Vagina (tissue), 2 donors: ENCODE results near the gene MACROD2. TPM values are rescaled to one million over a fixed set of nuclear protein-coding genes. Genes with fewer than 3 reads are reported as not detected.
"Not testable (repeated sequence)": the region's sequence is repeated elsewhere in the genome, so short reads cannot be mapped to it uniquely, and the experiment has no call there.

ENCODE experiments used
- DNase-seq, 2 donors: peaks; one replicate each; pipeline ENCODE4 v3.0.0-alpha.2; 2017; ENCODE audit errors: extremely low spot score in 2 of 2
- H3K27ac ChIP-seq: fragments of 200-600 bp; sonication (generic); one replicate; pipeline ENCODE4 v1.5.1; 2019
- H3K27me3 ChIP-seq: fragments of 200-600 bp; sonication (generic); one replicate; pipeline ENCODE4 v1.5.1; 2019
- H3K36me3 ChIP-seq, 2 donors: fragments of 200-600 bp; sonication (generic); one replicate each; pipeline ENCODE4 v1.5.1; 2017 to 2019
- H3K4me1 ChIP-seq: fragments of 200-600 bp; sonication (generic); one replicate; pipeline ENCODE4 v1.5.1; 2019
- H3K4me3 ChIP-seq, 2 donors: fragments of 200-600 bp; sonication (generic); 1 replicate in 1 of 2; 2 replicates in 1 of 2; pipeline ENCODE4 v1.5.1; 2016 to 2019
- H3K9me3 ChIP-seq: fragments of 200-600 bp; sonication (generic); one replicate; pipeline ENCODE4 v1.5.1; 2019
- POLR2A ChIP-seq, 2 donors: fragments of 450-650 bp; IDR thresholded peaks; one replicate each; pipeline ENCODE4 v1.6.1; 2017; ENCODE audit warnings: antibody characterized with exemption in 2 of 2, mild to moderate bottlenecking in 2 of 2, moderate library complexity in 2 of 2
- POLR2AphosphoS5 ChIP-seq, 2 donors: sonication (generic); formaldehyde crosslinking; IDR thresholded peaks; one replicate each; pipeline ENCODE4 v1.9.0; 2017; ENCODE audit warnings: antibody characterized with exemption in 2 of 2, mild to moderate bottlenecking in 2 of 2, low read depth in 1 of 2; ENCODE audit not compliant: insufficient read depth in 1 of 2
- intact Hi-C: fragments of 100-400 bp; cut with DNase I; formaldehyde crosslinking; loops from one replicate; pipeline ENCODE4 v1.15.1; 2023
- total RNA-seq: library from RNA; depleted of rRNA; stranded (reverse); fragments of >200 nt; gene quantifications from one replicate; pipeline ENCODE4 v1.2.3, GENCODE V29; 2016
- TF ChIP-seq, protein P1 (sequence below), 3 experiments: fragments of 450-650 bp in 2 of 3; fragments of 200-600 bp in 1 of 3; sonication (generic) in 1 of 3; IDR thresholded peaks; one replicate each; pipeline ENCODE4 v1.5.1; 2017 to 2019; ENCODE audit warnings: antibody characterized with exemption in 3 of 3, mild to moderate bottlenecking in 2 of 3, moderate library complexity in 2 of 3

MACROD2 gene
- total RNA-seq, 1 donor from 2014 or later = 12.5 TPM

DNA sequence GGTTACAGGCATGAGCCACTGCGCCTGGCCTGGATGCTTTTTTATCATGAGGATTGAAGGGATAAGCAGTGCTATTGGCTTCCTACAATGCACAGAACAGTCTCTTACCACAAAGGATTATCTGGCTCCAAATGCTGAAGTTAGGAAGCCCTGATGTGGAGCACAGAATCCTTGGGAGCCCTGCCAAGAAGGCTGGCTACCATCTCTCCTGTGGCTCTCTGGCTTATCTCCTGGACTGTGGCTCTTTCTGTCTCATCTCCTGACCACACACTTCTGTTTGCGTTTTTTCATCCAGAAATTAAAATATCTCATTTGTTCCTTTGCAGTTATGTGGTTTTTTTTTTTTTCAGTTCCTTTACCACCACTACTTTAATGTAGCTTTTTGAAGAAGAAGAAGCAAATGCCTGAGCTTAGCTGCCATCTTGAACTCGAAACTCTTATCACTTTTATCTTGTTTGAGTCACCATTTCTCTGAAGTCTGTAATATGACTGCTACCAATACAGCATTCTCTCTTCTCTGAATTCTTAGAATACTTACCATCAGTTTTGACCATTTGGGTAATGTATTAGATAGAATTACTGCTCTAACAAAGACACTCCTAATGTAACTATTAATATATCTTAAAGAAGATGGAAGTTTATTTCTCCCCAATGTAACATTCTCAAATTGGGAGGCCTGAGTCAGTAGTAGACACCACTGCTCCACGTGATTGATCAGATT is 1533.2 kb downstream of the MACROD2 start:
- Histone ChIP-seq H3K27me3 (no peaks in the 10 kb centered on the region), H3K4me3 (no peak overlapping the region), H3K9me3 (no peaks in the 10 kb centered on the region), H3K36me3 (no peaks in the 10 kb centered on the region), H3K4me1 (no peaks in the 10 kb centered on the region), H3K27ac (no peak overlapping the region)
- intact Hi-C loops = no loop called here
- no peak for DNase-seq
- TF ChIP-seq POLR2AphosphoS5 (IDR thresholded peaks at IDR 0.05; ENCODE audit: insufficient read depth in 1 of 2, low read depth in 1 of 2) (no peak), POLR2A (IDR thresholded peaks at IDR 0.05) (no peak)
- TF ChIP-seq, protein P1, sequence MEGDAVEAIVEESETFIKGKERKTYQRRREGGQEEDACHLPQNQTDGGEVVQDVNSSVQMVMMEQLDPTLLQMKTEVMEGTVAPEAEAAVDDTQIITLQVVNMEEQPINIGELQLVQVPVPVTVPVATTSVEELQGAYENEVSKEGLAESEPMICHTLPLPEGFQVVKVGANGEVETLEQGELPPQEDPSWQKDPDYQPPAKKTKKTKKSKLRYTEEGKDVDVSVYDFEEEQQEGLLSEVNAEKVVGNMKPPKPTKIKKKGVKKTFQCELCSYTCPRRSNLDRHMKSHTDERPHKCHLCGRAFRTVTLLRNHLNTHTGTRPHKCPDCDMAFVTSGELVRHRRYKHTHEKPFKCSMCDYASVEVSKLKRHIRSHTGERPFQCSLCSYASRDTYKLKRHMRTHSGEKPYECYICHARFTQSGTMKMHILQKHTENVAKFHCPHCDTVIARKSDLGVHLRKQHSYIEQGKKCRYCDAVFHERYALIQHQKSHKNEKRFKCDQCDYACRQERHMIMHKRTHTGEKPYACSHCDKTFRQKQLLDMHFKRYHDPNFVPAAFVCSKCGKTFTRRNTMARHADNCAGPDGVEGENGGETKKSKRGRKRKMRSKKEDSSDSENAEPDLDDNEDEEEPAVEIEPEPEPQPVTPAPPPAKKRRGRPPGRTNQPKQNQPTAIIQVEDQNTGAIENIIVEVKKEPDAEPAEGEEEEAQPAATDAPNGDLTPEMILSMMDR (IDR thresholded peaks at IDR 0.05) = no peak

DNA sequence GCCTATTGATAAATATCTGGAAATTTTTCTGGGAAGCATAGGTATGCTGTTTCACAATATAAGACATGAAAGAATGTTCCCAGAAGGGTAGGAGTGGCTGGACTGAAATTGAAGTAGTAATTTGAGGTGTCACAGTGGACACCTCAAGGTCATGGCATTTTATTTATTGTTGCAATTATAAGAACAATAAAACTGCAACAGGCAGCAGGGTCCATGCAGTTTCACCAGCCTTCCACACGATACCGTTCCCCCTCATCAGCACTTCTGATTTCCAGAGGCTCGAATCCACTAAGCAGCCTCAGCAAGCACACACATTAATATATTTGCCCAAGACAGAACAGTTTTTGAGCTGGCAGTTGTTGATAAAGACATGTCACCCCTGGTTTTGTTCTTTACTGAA is 1540.5 kb downstream of the MACROD2 start:
- H3K27ac ChIP-seq = no peak overlapping the region
- no peaks in the 10 kb centered on the region for H3K9me3 ChIP-seq
- H3K27me3 ChIP-seq = no peaks in the 10 kb centered on the region
- no peaks in the 10 kb centered on the region for H3K36me3 ChIP-seq
- no peak for DNase-seq
- no peak overlapping the region for H3K4me3 ChIP-seq
- no peaks in the 10 kb centered on the region for H3K4me1 ChIP-seq
- TF ChIP-seq POLR2AphosphoS5 (IDR thresholded peaks at IDR 0.05; ENCODE audit: insufficient read depth in 1 of 2, low read depth in 1 of 2) = no peak
- TF ChIP-seq, protein P1 (IDR thresholded peaks at IDR 0.05) = no peak
- TF ChIP-seq POLR2A (IDR thresholded peaks at IDR 0.05) = no peak
- intact Hi-C loops = no loop called here

DNA sequence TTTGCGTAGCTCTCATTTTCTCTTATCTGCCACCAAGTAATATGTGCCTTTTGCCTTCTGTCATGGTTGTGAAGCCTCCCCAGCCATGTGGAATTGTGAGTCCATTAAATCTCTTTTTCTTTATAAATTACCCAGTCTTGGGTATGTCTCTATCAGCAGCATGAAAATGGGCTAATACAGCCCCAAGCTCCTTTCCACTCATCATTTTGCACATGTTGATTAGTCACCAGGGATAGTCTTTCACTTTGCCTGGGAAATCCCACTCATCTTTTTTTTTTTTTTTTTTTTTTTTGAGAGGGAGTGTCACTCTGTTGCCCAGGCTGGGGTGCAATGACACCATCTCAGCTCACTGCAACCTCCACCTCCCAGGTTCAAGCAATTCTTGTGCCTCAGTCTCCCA is 1541.9 kb downstream of the MACROD2 start:
- H3K27ac ChIP-seq, DNase-seq, H3K4me3 ChIP-seq, H3K36me3 ChIP-seq, H3K27me3 ChIP-seq, H3K4me1 ChIP-seq, H3K9me3 ChIP-seq, intact Hi-C loops: not testable (repeated sequence)

DNA sequence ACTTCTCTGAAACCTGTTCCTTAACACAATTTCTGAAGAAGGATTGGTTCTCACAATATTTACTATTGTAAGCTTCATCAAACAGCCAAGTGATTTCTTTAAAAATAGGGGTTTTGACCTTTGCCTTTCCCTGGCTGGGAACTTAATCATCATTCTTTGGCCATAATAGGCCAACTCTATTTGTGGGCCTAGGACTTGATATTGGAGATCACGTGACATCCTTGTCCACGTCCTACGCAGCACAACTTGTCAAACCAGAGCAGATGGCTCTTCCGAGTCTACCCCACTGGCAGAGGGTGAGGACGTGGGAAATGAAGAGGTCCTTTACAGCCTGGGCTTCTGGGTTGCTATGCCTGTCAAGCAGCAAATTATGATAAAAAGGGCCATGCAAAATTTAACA is 1547.3 kb downstream of the MACROD2 start:
- intact Hi-C loops = no loop called here
- Histone ChIP-seq H3K4me3 (no peak overlapping the region), H3K27me3 (no peaks in the 10 kb centered on the region), H3K36me3 (no peaks in the 10 kb centered on the region), H3K4me1 (no peaks in the 10 kb centered on the region), H3K27ac (no peak overlapping the region), H3K9me3 (no peaks in the 10 kb centered on the region)
- no peak for DNase-seq
- TF ChIP-seq POLR2A (IDR thresholded peaks at IDR 0.05) = no peak
- TF ChIP-seq, protein P1 (IDR thresholded peaks at IDR 0.05) = no peak

DNA sequence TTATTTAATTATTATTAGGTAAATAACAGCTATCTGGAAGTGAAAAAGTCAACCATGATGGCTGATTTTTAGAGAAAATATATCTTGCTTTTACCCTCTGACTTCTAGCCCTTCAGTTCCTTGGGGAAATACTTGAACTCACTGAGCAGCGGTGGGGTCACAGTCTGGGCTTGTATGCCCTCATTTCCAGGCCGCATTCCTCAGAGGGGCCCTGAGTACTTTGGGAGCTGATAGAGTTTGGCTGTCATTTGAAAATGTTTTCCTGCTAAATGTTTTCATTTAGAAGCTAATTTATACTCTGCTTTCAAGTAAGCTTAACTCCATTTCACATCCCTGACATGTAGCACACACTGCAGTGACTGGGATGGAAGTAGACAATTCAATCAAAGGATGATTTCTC is 1549.4 kb downstream of the MACROD2 start:
- Histone ChIP-seq H3K27me3 (no peaks in the 10 kb centered on the region), H3K9me3 (no peaks in the 10 kb centered on the region), H3K36me3 (no peaks in the 10 kb centered on the region), H3K4me3 (no peak overlapping the region), H3K27ac (no peak overlapping the region), H3K4me1 (no peaks in the 10 kb centered on the region)
- intact Hi-C loops = no loop called here
- no peak for DNase-seq
- TF ChIP-seq, protein P1 (IDR thresholded peaks at IDR 0.05) = no peak
- TF ChIP-seq POLR2A (IDR thresholded peaks at IDR 0.05) (no peak), POLR2AphosphoS5 (IDR thresholded peaks at IDR 0.05; ENCODE audit: insufficient read depth in 1 of 2, low read depth in 1 of 2) (no peak)
